Muscle layer of colon (tissue), 2 donors: Measurements from ENCODE around the gene CDK5RAP2.
"Not testable (repeated sequence)": the region's sequence is repeated elsewhere in the genome, so short reads cannot be mapped to it uniquely, and the experiment has no call there.

Experiments used
- H3K27ac ChIP-seq: one replicate; pipeline ENCODE4 v1.7.0; 2013; ENCODE audit warnings: low read depth, mild to moderate bottlenecking, low read length, moderate library complexity
- H3K27me3 ChIP-seq, 2 donors: one replicate each; pipeline ENCODE4 v1.7.0; 2013; ENCODE audit warnings: low read length in 2 of 2, mild to moderate bottlenecking in 2 of 2; ENCODE audit not compliant: insufficient read depth in 2 of 2, control insufficient read depth in 1 of 2
- H3K36me3 ChIP-seq: one replicate; pipeline ENCODE4 v1.7.0; 2013; ENCODE audit warnings: mild to moderate bottlenecking, low read length; ENCODE audit not compliant: insufficient read depth
- H3K4me1 ChIP-seq: one replicate; pipeline ENCODE4 v1.7.0; 2013; ENCODE audit warnings: mild to moderate bottlenecking, low read length; ENCODE audit not compliant: insufficient read depth
- H3K4me3 ChIP-seq, 2 donors: one replicate each; pipeline ENCODE4 v1.7.0; 2013; ENCODE audit warnings: low read length in 2 of 2, low read depth in 1 of 2, mild to moderate bottlenecking in 1 of 2, moderate library complexity in 1 of 2
- H3K9ac ChIP-seq: one replicate; pipeline ENCODE4 v1.7.0; 2013; ENCODE audit warnings: low read length
- H3K9me3 ChIP-seq: one replicate; pipeline ENCODE4 v1.7.0; 2013; ENCODE audit warnings: mild to moderate bottlenecking, low read length
- donor health status: abdominal sarcoma.
- donor health status: Adenocarcinoma of cecum.

Gene CDK5RAP2

DNA sequence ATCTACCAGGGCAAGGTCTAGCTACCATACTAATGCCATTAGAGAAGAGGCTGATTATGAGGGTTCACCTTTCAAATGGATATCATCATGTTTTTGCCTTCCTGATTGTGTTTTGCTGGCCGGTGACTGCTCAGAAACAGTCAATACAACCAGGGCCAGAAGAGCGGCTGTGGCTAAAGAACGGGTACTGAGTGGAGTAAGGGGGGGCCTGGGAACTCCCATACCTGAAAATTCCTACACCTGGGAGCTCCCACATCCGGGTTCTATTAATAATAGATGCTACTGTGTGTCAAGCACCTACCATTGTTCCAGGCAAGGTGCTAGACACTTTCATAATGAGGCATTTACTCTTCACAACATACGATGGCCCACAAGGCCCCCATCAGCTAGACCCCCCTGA lies 79.2 kb downstream of the CDK5RAP2 start:
- no peaks in the 10 kb centered on the region for H3K9me3 ChIP-seq
- no peaks in the 10 kb centered on the region for H3K4me1 ChIP-seq
- peaks cover 10% of the 10 kb centered on the region for H3K36me3 ChIP-seq
- H3K27me3 ChIP-seq = no peaks in the 10 kb centered on the region
- no peak overlapping the region for H3K27ac ChIP-seq
- no peak overlapping the region for H3K4me3 ChIP-seq
- H3K9ac ChIP-seq = no peak overlapping the region

DNA sequence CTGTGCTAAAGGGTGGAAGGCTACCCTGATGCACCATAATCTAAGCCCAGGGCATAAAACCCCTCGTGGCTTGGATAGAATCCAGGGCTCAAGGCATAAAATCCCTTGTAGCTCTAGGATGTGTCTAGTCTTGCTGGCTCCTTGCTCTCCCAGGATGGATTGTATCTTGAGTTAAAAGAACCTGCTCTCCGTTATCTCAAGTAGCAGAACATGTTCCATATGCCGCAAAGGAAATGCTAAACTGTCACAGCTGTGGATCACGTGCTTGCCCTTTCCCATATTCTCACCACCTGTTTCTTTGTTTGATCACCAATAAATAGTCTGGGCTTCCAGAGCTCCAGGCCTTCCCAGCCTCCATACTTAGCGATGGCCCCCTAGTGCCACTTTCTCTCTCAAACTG lies 82.1 kb downstream of the CDK5RAP2 start:
- not testable (repeated sequence) for H3K4me3 ChIP-seq, H3K27ac ChIP-seq, H3K9ac ChIP-seq, H3K9me3 ChIP-seq, H3K4me1 ChIP-seq, H3K27me3 ChIP-seq
- peaks cover 10% of the 10 kb centered on the region for H3K36me3 ChIP-seq

DNA sequence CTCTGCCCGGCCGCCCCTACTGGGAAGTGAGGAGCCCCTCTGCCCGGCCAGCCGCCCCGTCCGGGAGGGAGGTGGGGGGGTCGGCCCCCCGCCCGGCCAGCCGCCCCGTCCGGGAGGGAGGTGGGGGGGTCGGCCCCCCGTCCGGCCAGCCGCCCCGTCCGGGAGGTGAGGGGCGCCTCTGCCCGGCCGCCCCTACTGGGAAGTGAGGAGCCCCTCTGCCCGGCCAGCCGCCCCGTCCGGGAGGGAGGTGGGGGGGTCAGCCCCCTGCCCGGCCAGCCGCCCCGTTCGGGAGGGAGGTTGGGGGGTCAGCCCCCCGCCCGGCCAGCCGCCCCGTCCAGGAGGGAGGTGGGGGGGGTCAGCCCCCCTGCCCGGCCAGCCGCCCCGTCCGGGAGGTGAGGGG lies 83.5 kb downstream of the CDK5RAP2 start:
- H3K9me3 ChIP-seq, H3K9ac ChIP-seq, H3K27me3 ChIP-seq, H3K4me3 ChIP-seq, H3K4me1 ChIP-seq, H3K36me3 ChIP-seq, H3K27ac ChIP-seq: not testable (repeated sequence)

DNA sequence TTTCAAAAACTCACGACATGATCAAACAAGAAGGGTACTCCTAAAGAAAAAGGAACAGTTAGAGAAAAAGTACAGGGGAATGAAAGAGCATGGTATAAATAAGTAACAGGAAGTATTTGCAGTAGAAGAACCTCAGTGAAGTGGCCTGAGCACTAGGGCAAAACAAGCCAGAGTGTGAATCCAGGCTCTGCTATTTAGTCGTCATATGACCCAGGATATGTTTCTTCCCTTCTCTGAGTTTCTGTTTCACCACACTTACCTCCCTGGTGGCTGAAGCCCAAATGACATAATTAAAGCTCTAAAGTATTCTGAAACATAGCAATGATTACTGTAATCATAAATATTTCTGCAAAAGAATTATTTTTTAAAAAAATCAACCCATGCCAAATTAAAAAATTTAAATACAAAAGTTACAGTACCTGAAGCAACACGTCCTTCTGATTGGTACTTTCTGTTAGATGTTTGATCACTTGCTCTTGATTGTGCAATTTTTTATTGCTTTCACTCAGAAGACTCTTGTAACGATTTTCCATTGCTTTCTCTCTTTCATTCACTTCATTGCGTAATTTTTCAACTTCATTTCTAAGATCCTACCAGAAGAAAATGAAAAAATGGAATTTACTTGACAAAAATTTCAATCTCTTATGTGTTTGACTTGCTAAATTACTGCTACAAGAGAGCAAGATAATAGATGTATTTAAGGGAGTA lies 88.9 kb downstream of the CDK5RAP2 start:
- no peaks in the 10 kb centered on the region for H3K27me3 ChIP-seq
- peaks cover 31% of the 10 kb centered on the region for H3K36me3 ChIP-seq
- H3K27ac ChIP-seq = no peak overlapping the region
- no peaks in the 10 kb centered on the region for H3K9me3 ChIP-seq
- no peak overlapping the region for H3K9ac ChIP-seq
- H3K4me1 ChIP-seq = no peaks in the 10 kb centered on the region
- no peak overlapping the region for H3K4me3 ChIP-seq

DNA sequence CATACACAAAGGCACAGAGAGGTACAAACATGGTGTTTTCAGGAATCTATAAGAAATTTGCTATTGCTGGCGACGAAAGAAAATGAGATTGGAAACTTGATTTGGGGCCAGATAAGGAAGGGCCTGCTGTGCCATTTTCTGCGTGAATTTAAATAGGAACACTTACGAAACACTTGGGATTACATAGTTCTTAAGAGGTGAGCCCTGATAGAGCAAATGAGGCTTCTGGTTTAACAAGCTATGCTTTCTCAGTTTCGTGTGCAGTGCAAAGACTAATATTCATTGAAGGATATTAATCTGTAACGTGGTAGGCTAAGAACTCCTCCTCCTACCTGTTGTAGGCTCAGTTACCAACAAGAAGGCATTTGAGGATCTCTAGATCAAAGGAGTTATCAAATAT lies 93.1 kb downstream of the CDK5RAP2 start:
- H3K36me3 ChIP-seq = peaks cover 46% of the 10 kb centered on the region
- peaks cover 18% of the 10 kb centered on the region for H3K4me1 ChIP-seq
- no peak overlapping the region for H3K4me3 ChIP-seq
- no peaks in the 10 kb centered on the region for H3K27me3 ChIP-seq
- H3K9ac ChIP-seq = no peak overlapping the region
- no peaks in the 10 kb centered on the region for H3K9me3 ChIP-seq
- no peak overlapping the region for H3K27ac ChIP-seq

DNA sequence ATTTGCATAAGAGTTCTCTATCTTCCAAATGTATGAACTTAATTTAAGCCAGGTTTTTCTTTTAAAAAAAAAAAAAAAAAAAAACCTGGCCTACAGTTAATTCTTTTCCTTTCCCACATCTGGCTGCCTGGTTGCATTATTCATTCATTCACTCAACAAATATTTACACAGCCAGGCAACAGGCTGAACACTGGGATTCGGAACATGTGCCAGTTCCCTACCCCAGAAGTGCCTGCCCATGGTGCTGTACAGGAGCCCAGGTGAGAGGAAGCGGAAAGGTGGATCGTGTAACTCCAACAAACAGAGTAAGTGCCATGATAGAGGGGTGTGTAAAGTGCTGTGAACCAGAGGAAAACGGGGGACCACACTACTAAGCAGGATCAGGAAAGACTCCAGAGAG lies 93.6 kb downstream of the CDK5RAP2 start:
- Histone ChIP-seq H3K9me3 (no peaks in the 10 kb centered on the region), H3K4me3 (no peak overlapping the region), H3K36me3 (peaks cover 46% of the 10 kb centered on the region), H3K27ac (no peak overlapping the region), H3K9ac (no peak overlapping the region), H3K4me1 (peaks cover 18% of the 10 kb centered on the region), H3K27me3 (no peaks in the 10 kb centered on the region)

DNA sequence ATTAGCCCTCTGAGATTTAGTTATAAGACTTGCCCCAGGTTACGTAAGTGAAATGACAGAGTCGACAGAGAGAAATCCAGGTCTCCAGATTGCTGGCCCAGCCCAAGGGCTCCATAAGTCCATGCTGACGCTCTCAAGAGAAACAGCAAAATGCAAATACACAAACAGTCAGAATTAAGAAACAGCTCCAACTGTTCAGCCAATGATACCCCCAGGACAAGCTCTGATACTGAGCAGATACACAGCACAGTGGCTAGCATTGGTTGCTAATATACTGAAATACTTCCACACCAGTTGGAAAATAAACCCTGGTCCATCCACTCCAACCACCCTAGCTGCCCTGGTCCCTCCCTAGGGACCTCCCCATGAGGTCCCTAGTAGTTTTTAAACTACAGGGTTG lies 94.2 kb downstream of the CDK5RAP2 start:
- Histone ChIP-seq H3K4me3 (no peak overlapping the region), H3K9ac (no peak overlapping the region), H3K4me1 (peaks cover 18% of the 10 kb centered on the region), H3K9me3 (no peaks in the 10 kb centered on the region), H3K36me3 (peaks cover 43% of the 10 kb centered on the region), H3K27me3 (no peaks in the 10 kb centered on the region), H3K27ac (no peak overlapping the region)

DNA sequence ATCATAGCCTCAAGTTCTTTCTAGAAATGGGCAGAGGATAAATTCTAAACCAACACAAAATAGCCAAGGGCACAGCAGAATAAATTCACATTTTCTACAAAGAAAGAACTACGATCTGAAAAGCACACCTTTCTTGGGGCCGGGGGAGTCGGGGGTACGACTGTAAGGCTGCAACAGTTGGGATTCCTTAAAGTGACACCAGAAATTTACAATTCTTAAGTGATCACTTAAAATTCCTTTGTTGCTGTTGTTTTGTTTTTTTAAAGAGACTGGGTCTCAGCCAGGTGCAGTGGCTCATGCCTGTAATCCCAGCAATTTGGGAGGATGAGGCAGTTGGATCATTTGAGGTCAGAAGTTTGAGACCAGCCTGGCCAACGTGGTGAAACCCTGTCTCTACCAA lies 95.8 kb downstream of the CDK5RAP2 start:
- no peak overlapping the region for H3K4me3 ChIP-seq
- peaks cover 18% of the 10 kb centered on the region for H3K4me1 ChIP-seq
- no peaks in the 10 kb centered on the region for H3K9me3 ChIP-seq
- no peaks in the 10 kb centered on the region for H3K27me3 ChIP-seq
- H3K9ac ChIP-seq = no peak overlapping the region
- peaks cover 30% of the 10 kb centered on the region for H3K36me3 ChIP-seq
- H3K27ac ChIP-seq = no peak overlapping the region

DNA sequence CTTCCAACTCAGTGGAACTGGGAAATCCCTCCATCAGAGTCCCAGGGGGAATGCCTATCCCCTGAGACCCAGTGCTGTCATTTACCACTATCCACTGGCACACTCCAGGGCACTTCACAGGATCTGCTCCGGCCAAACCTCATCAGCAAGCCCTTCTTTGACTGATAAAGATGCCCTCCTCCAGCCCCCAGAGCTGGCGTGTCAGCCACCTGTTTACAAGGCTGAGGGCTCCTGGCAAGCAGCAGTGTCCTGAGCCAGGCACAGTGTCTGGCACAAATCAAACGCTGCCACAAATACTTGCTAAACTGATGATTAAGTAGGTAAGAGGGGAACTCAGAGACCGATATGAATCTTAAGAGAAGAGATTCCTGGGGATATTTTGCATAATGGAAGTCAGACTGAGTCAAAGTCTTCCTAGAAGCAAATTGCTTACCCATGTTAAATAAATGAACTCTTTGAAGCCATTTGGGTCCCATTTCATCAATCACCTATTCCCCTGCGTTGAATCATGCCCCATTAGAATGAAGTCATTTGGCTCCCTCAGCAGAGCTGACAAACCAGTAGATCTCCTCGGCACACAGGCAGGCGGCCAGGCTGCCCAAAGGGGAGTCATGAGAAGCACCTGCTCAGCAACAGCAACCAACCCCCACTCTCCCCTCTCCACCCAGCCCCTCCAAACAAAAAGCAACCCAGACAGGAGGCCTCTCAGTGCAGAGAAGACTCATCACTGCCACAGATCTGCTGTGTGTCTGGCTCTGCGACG lies 97.4 kb downstream of the CDK5RAP2 start:
- no peak overlapping the region for H3K27ac ChIP-seq
- H3K4me3 ChIP-seq = no peak overlapping the region
- H3K9me3 ChIP-seq = no peaks in the 10 kb centered on the region
- H3K27me3 ChIP-seq = no peaks in the 10 kb centered on the region
- H3K36me3 ChIP-seq = peaks cover 26% of the 10 kb centered on the region
- no peak overlapping the region for H3K9ac ChIP-seq
- H3K4me1 ChIP-seq = peaks cover 25% of the 10 kb centered on the region

DNA sequence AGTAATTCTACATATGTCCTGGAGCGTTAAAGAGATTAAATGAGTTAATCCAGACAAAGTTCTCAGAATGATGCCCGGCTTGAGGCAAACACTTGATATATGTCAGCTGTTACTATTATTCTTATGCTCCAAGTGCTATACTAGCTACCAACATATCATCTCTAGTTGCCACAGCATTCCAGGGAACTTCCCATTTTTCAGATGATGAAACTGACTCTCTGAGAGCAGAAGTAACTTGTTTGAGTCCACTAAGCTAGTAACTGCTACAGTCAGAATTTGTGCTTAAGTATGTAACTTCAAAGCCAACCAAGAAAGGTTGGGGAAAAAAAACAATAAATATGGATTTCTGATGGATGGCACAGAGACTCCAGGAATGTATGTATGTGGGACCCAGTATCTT lies 98.1 kb downstream of the CDK5RAP2 start:
- no peak overlapping the region for H3K27ac ChIP-seq
- H3K9ac ChIP-seq = no peak overlapping the region
- no peaks in the 10 kb centered on the region for H3K9me3 ChIP-seq
- H3K4me1 ChIP-seq = peaks cover 30% of the 10 kb centered on the region
- H3K4me3 ChIP-seq = no peak overlapping the region
- no peaks in the 10 kb centered on the region for H3K27me3 ChIP-seq
- H3K36me3 ChIP-seq = peaks cover 22% of the 10 kb centered on the region

DNA sequence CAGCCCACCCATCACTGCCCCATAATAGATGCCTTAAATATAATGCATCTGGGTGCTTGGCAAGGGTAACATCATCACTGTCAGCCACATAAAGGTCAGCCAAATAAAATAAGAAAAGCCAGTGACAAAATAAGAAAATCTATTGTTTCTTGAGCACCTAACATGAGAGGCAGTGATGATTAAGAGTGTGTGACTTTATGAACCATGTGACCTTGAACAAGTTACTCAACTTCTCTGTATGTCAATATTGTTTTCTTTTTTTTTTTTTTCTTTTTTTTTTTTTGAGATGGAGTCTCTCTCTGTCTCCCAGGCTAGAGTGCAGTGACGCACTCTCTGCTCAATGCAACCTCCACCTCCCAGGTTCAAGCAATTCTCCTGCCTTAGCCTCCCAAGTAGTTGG lies 98.7 kb downstream of the CDK5RAP2 start:
- H3K27ac ChIP-seq = no peak overlapping the region
- H3K9me3 ChIP-seq = no peaks in the 10 kb centered on the region
- peaks cover 16% of the 10 kb centered on the region for H3K36me3 ChIP-seq

DNA sequence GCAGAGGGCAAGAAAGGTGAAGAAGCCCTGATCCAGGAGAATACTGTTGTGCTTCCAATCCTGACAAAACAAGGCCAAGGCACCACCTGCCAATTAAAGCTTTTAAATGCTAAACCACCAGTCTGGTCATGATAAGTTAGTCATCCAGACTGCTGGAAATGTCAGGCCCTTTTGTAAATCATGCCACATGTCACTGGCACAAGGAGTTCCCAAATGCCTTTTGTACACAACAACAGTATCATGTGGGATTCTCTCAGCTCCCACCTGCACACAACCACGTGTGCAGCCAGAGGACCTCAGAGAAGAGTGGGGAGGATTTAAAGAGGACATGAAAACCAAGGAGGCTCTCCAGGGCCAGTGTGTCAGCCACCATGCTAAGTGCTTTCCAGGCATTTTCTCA lies 99.3 kb downstream of the CDK5RAP2 start:
- H3K36me3 ChIP-seq = peaks cover 14% of the 10 kb centered on the region
- H3K4me1 ChIP-seq = peaks cover 30% of the 10 kb centered on the region
- no peak overlapping the region for H3K4me3 ChIP-seq
- no peaks in the 10 kb centered on the region for H3K9me3 ChIP-seq
- H3K27ac ChIP-seq = no peak overlapping the region
- H3K9ac ChIP-seq = no peak overlapping the region
- no peaks in the 10 kb centered on the region for H3K27me3 ChIP-seq

More for the DNA sequence above, 98.7 kb downstream of the CDK5RAP2 start:
- Histone ChIP-seq H3K4me3 (no peak overlapping the region), H3K4me1 (peaks cover 30% of the 10 kb centered on the region), H3K9ac (no peak overlapping the region), H3K27me3 (no peaks in the 10 kb centered on the region)
